HEK293T (cell line): ENCODE measurements around the gene ACAN.

Experiments used
- FOXK2 ChIP-seq: fragments of 450-650 bp; IDR thresholded peaks from 2 replicates; pipeline ENCODE4 v1.6.1; 2016; ENCODE audit warnings: mild to moderate bottlenecking
- FOXM1 ChIP-seq: fragments of 450-650 bp; IDR thresholded peaks from 2 replicates; pipeline ENCODE4 v1.6.1; 2017; ENCODE audit warnings: mild to moderate bottlenecking, borderline replicate concordance
- SP1 ChIP-seq: fragments of 450-650 bp; IDR thresholded peaks from 2 replicates; pipeline ENCODE4 v1.6.1; 2017
- SUZ12 ChIP-seq: fragments of 450-650 bp; IDR thresholded peaks from 2 replicates; pipeline ENCODE4 v1.6.1; 2016; ENCODE audit warnings: mild to moderate bottlenecking

- TF ChIP-seq FOXK2: no peak
- no peak for TF ChIP-seq SP1
- TF ChIP-seq FOXM1: no peak
- no peak for TF ChIP-seq SUZ12
These were observed 49.2 kb downstream of the ACAN start for GRCh38 chr15:88852476-88852875.
